Umbilical cord (tissue), 2 donors: ENCODE measurements around the gene ZIC1. TPM values are rescaled to one million over a fixed set of nuclear protein-coding genes. Genes with fewer than 3 reads are reported as not detected.

Experiments used
- DNase-seq: peaks from one replicate; pipeline ENCODE4 v3.0.0-alpha.2; 2015; ENCODE audit warnings: low spot score
- total RNA-seq: library from RNA; depleted of rRNA; stranded (reverse); fragments of >200 nt; gene quantifications from one replicate; pipeline ENCODE4 v1.2.3, GENCODE V29; 2014; ENCODE audit warnings: low replicate concordance; ENCODE audit not compliant: insufficient read depth

Gene ZIC1
- total RNA-seq, 1 donor from 2014 or later = 14.2 TPM

DNA sequence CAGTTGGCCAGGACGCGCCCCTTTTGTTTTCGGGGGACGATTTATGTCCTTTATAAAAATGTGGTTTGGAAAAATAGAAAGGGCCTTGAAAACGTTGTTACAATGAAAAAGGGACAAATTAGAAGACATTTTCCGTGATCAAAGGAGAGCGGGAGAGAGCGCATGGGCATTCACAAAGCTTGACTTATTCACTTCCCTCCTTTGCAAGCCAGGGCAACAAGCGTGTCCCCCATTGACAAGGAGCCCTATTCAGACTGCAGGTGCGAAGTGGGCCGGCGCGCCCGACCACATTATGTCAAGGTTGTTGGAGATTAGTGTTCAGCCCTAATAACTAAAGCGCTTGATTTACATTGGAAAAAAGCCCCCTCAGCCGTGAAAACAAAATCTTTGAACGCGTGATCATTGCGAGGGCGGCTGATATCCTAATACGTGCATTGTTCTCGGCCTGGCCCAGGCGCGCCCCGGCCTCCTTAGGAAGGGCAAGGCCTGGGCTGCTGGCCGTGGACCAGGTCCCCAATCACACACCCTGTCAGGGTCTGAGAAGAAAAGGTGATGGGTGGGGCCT, 28.7 kb upstream of the ZIC1 start:
- DNase-seq = no peak

GRCh38 chr3:147380977-147381376, 28.2 kb upstream of the ZIC1 start:
- DNase-seq = no peak

DNA sequence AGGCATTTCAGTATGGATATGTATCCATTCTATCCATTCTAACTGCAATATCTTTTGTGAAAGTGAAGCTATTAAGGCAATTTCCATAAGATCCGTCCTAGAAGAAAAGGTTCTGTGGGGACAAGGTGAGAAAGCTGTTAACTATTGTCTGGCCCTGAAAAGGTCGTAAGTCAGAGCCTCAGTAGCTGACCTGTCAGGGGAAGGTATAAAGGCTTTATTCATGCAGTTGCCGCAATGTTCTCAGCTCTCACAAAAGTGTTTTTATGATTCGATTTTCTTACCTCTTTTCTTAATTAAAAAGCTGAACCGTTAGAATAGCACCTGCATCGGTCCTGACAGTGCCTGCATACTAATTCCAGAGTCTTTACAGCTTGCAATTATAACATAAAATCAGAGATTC, 27.6 kb upstream of the ZIC1 start:
- DNase-seq = no peak

DNA sequence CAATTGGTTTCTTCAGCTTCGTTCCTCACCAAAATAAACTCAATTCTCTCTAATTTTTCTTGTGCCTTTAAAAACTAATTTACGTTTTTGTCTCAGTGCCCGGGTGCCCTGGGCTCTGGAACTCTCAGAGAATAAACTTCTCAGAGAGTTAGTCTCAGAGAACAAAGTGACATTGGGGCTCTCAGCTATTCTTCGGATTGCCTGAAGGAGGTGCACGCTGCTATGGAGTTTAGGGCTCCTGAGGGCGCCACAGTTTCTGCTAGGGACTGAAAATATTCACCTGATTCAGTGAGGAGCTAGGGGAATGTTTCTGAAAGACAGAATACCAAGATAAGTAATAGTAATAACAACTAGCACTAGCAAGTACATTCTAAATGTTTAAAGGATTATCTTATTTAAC, 25.5 kb upstream of the ZIC1 start:
- DNase-seq = no peak

DNA sequence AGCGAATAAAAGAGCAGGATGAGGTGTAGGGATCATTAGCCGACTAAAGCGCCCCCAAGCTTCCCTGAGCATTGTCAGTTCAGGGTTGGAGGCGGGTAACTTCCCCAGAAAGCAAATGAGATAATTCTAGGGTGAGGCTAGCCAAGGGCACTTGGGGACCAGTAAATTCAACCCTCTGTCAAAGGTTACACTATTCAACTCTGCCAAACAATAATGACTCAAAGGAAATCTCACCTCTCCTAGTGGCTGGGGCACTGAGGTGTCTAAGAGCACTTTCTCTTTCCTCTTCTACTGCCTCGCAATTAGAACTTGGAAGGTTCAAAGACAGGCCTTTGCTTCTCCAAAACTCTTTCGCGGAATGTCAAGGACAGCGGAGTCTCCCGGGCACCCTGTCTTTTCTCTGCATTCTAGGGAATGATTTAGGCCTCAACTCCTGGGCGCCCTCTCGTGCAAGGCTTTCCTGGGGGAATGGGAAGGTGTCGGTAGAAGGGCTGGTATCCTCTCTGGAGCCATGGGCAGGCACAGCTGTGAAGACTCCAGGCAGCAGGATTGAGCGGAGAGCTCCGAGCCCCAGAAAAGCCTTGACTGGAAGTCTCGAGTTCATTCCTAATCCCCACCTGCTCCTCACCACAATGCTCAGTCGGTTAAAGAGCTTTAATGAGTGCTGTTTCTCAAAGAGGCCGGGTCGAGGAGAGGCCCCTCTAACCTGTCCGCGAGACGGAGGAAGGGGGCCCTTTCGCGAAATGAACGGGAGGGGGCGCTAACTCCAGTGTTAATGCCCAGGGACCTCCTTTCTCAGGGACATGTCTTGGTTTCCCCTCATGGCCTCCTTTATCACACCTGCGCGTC, 24.7 kb upstream of the ZIC1 start:
- no peak for DNase-seq

DNA sequence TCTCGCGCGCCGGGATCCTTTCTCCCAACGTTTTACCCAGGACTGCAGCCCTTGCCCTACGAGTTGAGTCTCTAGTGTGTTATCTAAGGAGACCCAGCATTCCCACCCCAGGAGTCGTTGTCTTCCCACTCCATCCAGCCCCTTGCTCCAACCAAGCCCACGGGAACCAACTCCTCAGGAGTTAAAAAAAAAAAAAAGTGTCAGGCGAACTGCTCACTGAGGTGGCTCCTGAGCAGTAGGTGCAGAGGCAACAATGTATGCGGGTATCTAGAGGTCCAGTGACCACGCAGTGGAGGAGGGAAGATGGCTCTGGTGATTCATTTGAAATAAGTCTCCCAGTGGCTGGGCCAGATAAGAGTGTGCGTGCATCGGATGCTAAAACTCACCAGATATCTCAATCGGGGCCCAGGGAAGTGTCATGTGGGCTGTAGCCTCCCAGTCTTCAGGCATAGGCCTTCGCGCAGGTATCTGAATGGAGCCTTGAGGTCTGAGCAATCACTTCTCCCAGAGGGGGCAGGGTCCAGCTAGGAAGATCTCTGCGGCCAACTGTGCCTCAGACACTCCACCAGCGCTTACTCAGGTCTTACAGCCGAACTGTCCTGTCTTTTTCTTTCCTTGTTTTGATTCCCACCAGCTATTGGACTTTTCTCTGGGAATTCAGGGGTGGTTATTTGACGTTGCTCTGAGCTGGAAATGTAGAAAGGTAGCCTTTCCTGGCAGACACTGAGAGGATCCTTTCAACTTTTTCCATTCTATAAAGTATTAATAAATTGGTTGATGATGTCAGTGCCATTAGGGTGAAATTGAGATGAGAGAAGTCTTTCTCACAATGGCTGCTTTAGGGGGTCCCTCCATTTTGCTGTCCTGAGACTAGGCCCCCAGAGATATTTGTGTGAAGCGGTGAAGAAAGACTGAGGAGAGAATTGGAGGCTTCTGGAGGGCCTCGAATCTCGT, 23.8 kb upstream of the ZIC1 start:
- DNase-seq = no peak

DNA sequence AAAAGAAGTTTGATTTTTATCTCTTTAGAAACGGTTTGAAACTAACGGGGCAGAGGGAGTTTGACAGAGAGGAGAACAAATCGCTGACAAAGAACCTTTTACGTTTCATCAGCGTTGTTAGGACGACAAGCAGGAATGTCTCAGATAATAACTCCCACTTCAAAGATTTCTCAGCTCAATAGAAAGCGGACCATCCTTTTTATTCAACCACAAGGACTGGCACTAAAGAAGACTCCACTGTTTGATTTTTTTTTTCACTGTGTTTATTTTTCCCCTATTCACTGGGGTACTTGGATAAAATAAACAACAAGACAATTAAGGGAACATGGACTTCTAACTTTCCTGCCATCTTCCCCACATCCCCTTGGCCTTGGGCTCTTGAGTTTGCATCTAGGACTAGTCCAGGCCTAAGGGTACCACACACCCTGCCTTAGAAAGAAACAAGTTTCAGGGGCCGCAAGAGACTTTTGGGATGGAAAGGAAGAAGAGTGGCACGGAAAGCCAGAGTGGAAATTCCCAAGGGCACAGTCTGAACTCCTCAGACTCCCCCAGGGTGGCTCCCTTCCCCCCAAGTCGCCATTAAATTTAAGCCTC, 21.8 kb upstream of the ZIC1 start:
- DNase-seq = no peak

GRCh38 chr3:147387885-147388699, 21.1 kb upstream of the ZIC1 start:
- DNase-seq = no peak

DNA sequence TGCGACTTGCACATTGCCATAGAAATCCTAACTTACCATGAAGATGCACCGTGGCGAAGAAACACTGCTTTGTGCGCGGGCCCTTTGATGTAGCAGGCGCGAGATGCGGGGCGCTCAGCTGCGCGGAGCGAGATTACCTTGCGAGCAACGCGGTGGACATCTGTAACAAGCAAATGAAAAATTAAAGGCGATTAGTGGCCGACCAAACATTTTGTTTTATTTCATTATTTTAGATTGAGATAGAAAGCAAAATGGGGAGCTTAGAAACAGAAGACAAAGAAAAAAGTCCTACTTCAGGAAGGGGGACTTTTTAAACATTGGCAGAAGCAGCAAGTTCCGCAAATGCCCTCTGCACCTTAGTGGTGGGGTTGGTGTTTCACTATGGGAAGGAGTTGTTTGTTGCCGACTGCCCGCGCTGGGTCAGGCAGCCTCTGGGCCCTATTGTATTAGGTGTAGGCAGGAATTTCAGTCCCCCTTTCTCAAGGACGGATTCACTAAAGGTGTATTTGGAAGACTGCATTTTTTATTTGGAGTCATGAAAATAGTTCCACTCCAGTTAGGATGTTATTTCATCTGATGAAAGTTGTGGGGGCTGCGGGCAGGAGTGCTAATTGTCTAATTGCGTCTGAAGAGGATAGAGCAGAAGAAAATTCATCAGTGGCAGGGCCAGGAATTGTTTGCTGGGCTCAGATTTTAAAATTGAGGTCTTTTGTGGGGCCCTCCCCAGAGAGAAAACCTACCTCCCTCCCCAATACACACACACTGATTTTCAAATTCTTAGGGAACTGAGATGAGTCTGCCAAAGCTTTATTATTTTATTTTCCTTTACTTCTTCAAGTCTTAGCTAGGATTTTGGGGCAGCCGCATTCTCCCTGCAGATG, 20.2 kb upstream of the ZIC1 start:
- DNase-seq = no peak

- DNase-seq = no peak
These were observed 19.4 kb upstream of the ZIC1 start for GRCh38 chr3:147389717-147390116.

GRCh38 chr3:147390589-147391569, 18.3 kb upstream of the ZIC1 start:
- DNase-seq = no peak

- no peak for DNase-seq
These were observed 17.2 kb upstream of the ZIC1 start for GRCh38 chr3:147391781-147392624.

DNA sequence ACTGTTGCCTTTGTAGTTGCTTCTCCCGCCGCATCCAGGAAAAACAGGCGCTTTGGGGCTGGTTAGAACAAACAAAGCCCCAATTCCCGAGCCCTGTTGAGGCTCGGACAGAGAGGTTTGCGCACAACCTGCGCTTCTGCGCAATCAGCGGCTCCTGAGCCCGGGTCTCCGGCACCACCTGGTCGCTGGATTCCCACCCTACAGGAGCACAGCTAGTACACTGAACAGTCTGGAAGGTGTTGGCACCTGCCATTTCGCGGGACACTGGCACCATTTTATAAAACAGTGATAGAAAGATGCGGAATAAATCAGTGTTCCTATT, 16.6 kb upstream of the ZIC1 start:
- no peak for DNase-seq

DNA sequence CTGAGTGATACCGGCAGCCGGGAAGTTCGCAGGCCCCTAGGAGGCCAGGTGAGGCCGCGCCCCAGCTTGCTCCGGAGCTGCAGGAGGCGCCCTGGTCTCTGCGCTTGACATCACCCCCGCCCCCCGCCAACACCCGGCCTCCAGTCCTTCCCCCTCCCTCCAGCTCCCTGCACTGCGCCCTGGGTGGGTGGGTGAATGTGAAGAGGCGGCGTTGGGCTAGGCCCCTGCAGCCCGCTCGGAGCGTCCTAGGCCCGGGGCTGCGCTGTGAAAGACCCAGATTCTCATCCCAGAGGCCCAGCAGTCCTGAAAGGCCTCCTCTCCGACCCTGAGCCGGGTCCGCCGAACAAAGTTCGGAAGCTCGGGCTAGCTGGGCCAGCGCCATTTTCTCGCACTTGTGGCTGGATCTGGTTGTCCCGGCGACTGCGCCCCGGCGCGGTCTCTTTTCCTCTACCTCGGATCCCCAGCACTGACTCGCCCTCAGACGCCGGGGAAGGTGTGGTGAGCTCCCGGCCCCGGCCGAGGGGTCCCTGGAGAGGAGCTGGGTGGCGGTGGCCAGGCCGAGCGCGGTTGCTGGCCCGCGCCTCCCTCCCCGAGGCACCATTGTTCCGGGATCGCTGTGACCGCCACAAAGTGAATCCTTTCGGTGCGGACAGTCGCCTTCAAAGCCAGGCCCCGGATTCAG, 15.8 kb upstream of the ZIC1 start:
- no peak for DNase-seq

DNA sequence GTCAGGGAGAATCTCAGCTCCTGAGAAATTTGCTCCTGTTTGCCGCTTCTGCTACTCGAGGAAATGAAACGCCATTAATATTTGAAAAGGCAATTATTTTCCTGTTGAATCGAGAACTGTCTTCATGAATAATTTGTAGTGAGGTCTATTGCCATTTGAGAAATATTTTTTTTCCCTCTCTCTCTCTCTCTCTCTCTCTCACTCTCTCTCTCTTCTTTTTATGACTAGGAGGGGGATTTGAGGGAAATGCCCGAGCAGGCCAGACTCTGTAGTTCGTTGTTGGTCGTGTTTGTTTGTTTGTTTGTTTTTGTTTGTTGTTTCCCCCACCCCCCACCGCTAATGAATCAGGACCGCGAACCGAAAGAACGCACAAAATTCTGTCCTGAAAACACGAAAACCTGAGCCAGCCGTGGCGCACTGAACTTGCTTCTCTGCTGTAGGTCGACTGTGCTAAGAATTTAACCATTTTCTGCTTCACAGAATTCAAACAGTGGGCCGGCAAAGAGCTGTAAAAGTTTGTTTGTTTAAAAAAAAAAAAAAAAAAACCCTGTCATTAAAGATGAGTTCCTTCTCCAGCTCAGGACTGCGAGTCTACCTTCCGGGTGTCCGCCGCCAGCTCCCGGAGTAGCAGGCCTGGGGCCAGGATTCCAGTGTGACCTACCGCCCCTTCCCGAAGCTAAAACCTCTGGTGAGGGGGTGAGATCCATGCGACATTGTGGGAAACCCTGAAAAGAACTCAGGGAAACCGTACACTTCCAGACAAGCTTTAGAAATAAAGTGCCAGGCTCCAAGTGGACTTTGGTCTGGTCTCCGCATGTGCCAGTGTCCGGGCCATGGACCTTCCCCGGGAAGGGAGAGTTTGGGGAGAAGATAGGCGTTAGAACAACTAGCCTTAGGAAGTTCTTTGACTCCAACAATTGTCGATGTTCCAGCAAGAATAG, 15.0 kb upstream of the ZIC1 start:
- DNase-seq = no peak

- no peak for DNase-seq
These were observed 14.3 kb upstream of the ZIC1 start for GRCh38 chr3:147394884-147395225.
